Measurements from ENCODE around the gene MAB21L4.
"Not testable (repeated sequence)": the region's sequence is repeated elsewhere in the genome, so short reads cannot be mapped to it uniquely, and the experiment has no call there.

MAB21L4 gene

GRCh38 chr2:240858321-240858720 is 37.6 kb downstream of the MAB21L4 start:
- DNase-seq (ENCODE audit: low spot score): no peak

GRCh38 chr2:240857039-240858008 is 38.6 kb downstream of the MAB21L4 start:
- DNase-seq (ENCODE audit: low spot score): no peak

- DNase-seq (ENCODE audit: low spot score): peak; percentile 54
Observed at GRCh38 chr2:240856151-240856980, 39.6 kb downstream of the MAB21L4 start.

GRCh38 chr2:240855670-240856069 is 40.3 kb downstream of the MAB21L4 start:
- no peak for DNase-seq (ENCODE audit: low spot score)

- DNase-seq (ENCODE audit: low spot score): no peak
Observed at GRCh38 chr2:240852671-240853314, 43.2 kb downstream of the MAB21L4 start.

GRCh38 chr2:240851078-240851991 is 44.6 kb downstream of the MAB21L4 start:
- peak; percentile 95 for DNase-seq (ENCODE audit: low spot score)

GRCh38 chr2:240850756-240851077 is 45.2 kb downstream of the MAB21L4 start:
- no peak for DNase-seq (ENCODE audit: low spot score)

- DNase-seq (ENCODE audit: low spot score): no peak
Observed at GRCh38 chr2:240850026-240850425, 45.9 kb downstream of the MAB21L4 start.

GRCh38 chr2:240848900-240849680 is 46.9 kb downstream of the MAB21L4 start:
- DNase-seq (ENCODE audit: low spot score): no peak

- no peak for DNase-seq (ENCODE audit: low spot score)
Observed at GRCh38 chr2:240847817-240848216, 48.1 kb downstream of the MAB21L4 start.

GRCh38 chr2:240846873-240847595 is 48.9 kb downstream of the MAB21L4 start:
- no peak for DNase-seq (ENCODE audit: low spot score)

- not testable (repeated sequence) for DNase-seq (ENCODE audit: low spot score)
Observed at GRCh38 chr2:240846309-240846708, 49.6 kb downstream of the MAB21L4 start.

- DNase-seq (ENCODE audit: low spot score): peak; percentile 74
Observed at GRCh38 chr2:240840435-240841060, 55.4 kb downstream of the MAB21L4 start.

GRCh38 chr2:240839152-240840143 is 56.5 kb downstream of the MAB21L4 start:
- DNase-seq (ENCODE audit: low spot score): no peak

- DNase-seq (ENCODE audit: low spot score): no peak
Observed at GRCh38 chr2:240837621-240838020, 58.3 kb downstream of the MAB21L4 start.

- DNase-seq (ENCODE audit: low spot score): peak; percentile 41
Observed at GRCh38 chr2:240836781-240837467, 59.0 kb downstream of the MAB21L4 start.
